GM11168 (cell line): ENCODE data around the gene C11orf97.
"Not testable (repeated sequence)": the region's sequence is repeated elsewhere in the genome, so short reads cannot be mapped to it uniquely, and the experiment has no call there.

Experiments
- in situ Hi-C: fragments of 300-500 bp; cut with MboI; formaldehyde crosslinking; loops from one replicate; pipeline ENCODE4 v1.12.0; 2022; ENCODE audit warnings: low sequenced_read_pairs; ENCODE audit not compliant: unreplicated experiment

The C11orf97 gene

GRCh38 chr11:94549146-94549545, 36.9 kb downstream of the C11orf97 start:
- in situ Hi-C loops, result no loop called here

GRCh38 chr11:94550513-94550912, 38.3 kb downstream of the C11orf97 start:
- in situ Hi-C loops, result no loop called here

- in situ Hi-C loops, result no loop called here
Observed at GRCh38 chr11:94553938-94554337, 41.7 kb downstream of the C11orf97 start.

DNA sequence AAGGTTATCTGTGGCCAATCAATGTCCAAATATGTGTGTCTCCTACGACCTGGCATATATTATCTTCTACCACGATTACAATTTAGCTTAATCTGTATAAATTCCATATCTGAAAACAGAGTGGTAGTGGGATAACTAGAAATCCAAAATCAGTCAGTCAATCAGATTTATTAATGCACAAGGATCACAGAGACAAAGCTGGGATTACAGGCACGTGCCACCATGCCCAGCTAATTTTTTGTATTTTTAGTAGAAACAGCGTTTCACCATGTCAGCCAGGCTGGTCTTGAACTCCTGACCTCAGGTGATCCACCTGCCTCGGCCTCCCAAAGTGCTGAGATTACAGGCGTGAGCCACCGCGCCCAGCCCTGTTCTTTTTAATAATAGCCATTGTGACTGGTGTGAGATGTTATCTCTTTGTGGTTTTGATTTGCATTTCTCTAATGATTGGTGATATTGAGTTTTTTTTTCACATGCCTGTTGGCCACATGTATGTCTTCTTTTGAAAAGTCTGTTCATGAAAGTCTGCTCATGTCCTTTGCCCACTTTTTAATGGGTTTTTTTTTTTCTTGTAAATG, 43.6 kb downstream of the C11orf97 start:
- in situ Hi-C loops, result not testable (repeated sequence)

DNA sequence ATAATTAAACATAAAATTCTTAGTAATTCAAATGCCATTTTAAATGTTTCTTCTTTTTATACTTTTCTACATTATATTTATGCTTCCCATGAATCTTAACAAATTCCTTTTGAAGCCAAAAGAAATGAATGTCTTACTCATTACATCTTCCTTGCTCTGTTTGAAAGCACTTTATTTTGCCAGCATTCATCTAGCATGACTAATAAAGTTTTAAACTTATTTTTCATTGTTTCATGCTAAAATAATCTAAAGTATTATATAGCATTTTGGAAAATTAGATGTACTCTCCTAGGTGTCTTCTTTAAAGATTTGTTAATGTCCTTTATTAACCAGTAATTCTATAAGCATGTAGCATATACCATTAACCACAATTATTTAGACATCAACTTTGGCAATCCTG, 45.2 kb downstream of the C11orf97 start:
- in situ Hi-C loops, result no loop called here

GRCh38 chr11:94557992-94558391, 45.7 kb downstream of the C11orf97 start:
- in situ Hi-C loops, result no loop called here

GRCh38 chr11:94558468-94558867, 46.2 kb downstream of the C11orf97 start:
- in situ Hi-C loops, result no loop called here

DNA sequence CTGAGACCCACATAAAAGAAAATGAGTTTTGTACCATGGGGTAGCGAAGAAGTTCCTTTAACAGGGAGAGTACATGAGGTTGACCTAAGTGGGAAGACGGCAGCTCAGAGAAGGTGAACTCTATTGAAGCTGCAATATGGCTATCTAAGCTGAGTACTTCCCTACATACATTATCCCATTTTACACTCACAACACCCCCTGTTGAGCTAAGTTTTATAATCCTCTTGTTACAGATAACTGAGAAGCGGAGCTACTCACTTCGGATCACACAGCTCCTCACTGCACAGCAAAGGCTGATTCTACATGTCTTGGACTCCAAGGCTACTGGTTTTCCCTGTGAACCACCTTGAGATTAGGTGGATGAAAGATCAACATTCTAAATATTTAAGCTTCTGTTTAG, 46.7 kb downstream of the C11orf97 start:
- in situ Hi-C loops, result no loop called here

GRCh38 chr11:94559361-94559760, 47.1 kb downstream of the C11orf97 start:
- in situ Hi-C loops, result no loop called here

DNA sequence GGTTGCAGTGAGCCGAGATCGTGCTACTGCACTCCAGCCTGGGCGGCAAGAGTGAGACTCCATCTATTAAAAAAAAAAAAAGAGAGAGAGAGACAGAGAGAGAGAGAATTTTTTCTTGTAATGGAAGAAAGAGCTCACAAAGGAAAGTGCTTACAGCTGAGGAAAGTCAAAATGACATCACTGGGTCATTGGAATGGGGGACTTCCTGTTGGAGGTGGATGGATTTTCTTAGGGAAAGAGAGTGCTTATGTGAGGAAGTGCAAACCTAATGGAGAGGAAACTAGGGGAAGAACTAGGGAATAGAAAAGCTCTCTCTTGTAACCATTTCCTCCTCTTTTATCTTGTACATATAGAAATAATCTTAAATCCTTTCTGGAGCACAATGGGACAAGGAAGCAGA, 48.6 kb downstream of the C11orf97 start:
- in situ Hi-C loops, result no loop called here

GRCh38 chr11:94563176-94563847, 51.1 kb downstream of the C11orf97 start:
- in situ Hi-C loops, result no loop called here

- in situ Hi-C loops, result no loop called here
Observed at GRCh38 chr11:94563848-94564467, 51.7 kb downstream of the C11orf97 start.

DNA sequence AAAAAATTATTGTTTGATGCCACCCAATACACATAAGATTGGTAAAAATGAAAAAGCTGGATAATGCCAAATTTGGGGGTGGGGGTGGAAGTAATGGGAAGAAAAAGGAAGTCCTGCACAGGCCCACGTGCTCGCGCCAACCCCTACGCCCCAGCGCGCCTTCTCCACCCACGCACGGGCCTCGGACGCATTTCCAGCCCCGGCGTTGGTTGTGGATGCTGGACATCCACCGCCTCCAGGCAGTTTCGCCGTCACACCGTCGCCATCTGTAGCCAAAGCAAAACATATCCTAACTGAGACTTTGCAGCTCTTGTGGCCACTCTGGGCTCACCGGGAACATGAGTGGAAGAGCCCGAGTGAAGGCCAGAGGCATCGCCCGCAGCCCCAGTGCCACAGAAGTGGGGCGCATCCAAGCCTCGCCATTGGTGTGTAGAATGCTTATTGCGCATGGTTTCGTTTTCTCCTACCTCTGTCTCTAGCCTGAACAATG, 55.0 kb downstream of the C11orf97 start, which contains the start of gene PIWIL4:
Gene PIWIL4, plus strand, starts transcription at position 188 of the 490 bp plus-strand sequence. Its CDS starts 151 bp downstream, at position 339.
- in situ Hi-C loops, result no loop called here

DNA sequence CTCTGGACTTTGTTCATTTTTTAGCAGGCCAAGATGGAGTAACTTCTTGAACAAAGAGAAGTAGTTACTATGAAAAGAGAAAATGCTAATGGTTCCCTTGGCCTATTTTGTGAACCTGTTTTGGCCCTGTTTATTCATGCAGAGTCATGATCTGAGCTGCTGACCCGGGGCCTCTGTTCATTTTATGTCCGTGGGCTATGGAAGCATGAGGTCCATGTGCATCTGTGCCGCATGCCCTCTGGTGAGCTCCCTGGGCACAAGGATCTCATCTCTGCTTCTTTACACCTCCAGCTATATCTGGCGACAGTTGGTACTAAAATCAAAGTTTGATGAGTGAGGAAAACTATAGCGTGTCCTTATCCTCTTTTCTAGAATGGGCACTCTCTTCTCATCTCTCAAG, 55.9 kb downstream of the C11orf97 start:
- in situ Hi-C loops, result no loop called here

GRCh38 chr11:94568717-94569116, 56.5 kb downstream of the C11orf97 start:
- in situ Hi-C loops, result no loop called here

GRCh38 chr11:94572975-94573374, 60.7 kb downstream of the C11orf97 start:
- in situ Hi-C loops, result not testable (repeated sequence)

DNA sequence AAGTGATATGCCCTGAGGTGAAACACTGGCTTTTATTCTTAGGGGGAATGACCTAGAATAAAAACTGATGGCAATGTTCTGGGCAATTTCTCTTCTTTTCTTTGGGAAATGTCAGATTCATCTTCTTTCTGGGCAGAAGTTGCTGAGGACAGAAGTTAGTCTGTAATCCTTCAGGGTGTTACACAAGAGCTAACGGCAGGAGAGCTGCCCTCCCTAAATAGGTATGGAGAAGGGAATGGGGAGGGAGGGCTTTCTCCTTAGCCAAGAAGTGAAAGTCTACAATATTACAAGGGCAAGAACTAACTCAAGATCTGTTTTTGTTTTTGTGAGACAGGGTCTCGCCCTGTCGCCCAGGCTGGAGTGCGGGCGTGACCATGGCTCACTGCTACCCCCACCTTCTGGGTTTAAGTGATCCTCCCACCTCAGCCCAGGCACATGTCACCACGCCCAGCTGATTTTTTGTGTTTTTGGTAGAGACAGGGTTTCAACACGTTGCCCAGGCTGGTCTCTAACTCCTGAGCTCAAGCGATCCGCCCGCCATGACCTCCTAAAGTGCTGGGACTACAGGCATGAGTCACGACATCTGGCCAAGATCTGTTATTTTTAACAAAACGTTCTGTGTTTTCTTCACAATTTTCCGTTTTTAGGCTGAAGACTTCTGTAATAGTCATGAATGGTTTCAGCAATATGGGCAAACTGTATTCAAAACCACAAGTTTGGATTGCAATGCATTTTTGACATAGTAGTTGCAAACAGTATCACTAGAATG, 62.1 kb downstream of the C11orf97 start:
- in situ Hi-C loops, result no loop called here

DNA sequence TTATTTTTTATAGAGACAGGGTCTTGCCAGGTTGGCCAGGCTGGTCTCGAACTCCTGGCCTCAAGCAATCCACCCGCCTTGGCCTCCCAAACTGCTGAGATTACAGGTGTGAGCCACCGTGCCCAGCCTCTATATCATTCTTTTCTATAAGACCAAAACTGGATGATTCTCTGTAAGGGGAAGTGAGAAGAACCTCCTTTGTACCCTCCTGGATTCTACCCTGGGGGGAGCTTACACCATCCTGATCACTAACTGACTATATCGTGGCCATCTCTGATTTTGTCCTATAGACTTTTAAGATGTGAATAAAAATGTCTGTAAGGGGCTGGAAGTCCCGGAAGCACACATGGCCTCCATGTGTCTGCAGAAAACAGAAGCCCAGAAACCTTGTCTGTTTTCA, 64.0 kb downstream of the C11orf97 start:
- in situ Hi-C loops, result no loop called here

DNA sequence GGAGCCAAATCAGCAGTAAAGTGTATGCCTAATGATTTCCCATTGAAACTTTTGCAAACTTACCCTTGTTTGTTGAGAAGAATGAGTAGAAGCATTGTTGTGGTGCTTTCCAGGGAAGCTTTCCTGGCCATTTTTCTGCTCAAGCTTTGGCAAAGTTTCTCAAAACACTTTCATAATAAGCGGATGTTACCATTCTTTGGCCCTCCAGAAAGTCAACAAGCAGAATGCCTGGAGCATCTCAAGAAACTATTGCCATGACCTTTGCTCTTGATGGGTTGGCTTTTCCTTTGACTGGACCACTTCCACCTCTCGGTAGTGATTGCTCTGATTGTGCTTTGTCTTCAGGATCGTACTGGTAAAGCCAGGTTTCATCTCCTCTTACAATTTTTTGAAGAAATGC, 65.6 kb downstream of the C11orf97 start:
- in situ Hi-C loops, result no loop called here
